ENCODE data around the gene ENKD1. TPM values are rescaled to one million over a fixed set of nuclear protein-coding genes. Genes with fewer than 3 reads are reported as not detected.

The ENKD1 gene
- total and polyA plus RNA-seq, 2 of the 4 experiments (the other 2 are of a cell fraction), result 2.9 to 6.3 TPM

- H4K20me1 ChIP-seq (ENCODE audit: insufficient read depth, low read length), result peaks cover 10% of the 10 kb centered on the region
- H3K14ac ChIP-seq (replicated peaks; ENCODE audit: low read depth, low read length), result no peak overlapping the region
- TF ChIP-seq SMC3 (IDR thresholded peaks at IDR 0.05; ENCODE audit: low read depth, low read length) (no peak), MAFK (IDR thresholded peaks at IDR 0.05; ENCODE audit: low read depth, low read length) (no peak)
- H3K9me1 ChIP-seq (ENCODE audit: insufficient read depth, low read length), result peaks cover 7% of the 10 kb centered on the region
- no peak overlapping the region for H3K27ac ChIP-seq (ENCODE audit: insufficient read depth, low read length)
- dilution Hi-C loops (cut with HindIII; ENCODE audit: low sequenced_read_pairs, unreplicated experiment) (no loop called here), in situ Hi-C loops (cut with MboI; ENCODE audit: low sequenced_read_pairs) (no loop called here), intact Hi-C loops (cut with micrococcal nuclease) (no loop called here)
- H2AFZ ChIP-seq (replicated peaks; ENCODE audit: low read length, poor library complexity), result no peak overlapping the region
- no peak overlapping the region for H3K56ac ChIP-seq (ENCODE audit: extremely low read depth, insufficient read depth, low read length)
- no peak overlapping the region for H2AK5ac ChIP-seq (ENCODE audit: low read depth, low read length)
- H2BK5ac ChIP-seq (ENCODE audit: low read depth, low read length, poor library complexity, severe bottlenecking), result no peak overlapping the region
- H3K18ac ChIP-seq (ENCODE audit: low read depth, low read length), result no peak overlapping the region
- ATAC-seq (ENCODE audit: low read depth) (no peak), DNase-seq (no peak)
- H2BK120ac ChIP-seq (ENCODE audit: low read depth, low read length), result no peak overlapping the region
- no peak overlapping the region for H3K9ac ChIP-seq (ENCODE audit: low read depth, low read length)
- no TSS peak for BruUV-seq (replicated peaks)
- no peaks in the 10 kb centered on the region for H3K9me3 ChIP-seq (ENCODE audit: control insufficient read depth, insufficient read depth, low read length)
- peaks cover 6 to 20% of the 10 kb centered on the region in 2 experiments; a peak in 3 of 4 replicates for H3K79me1 ChIP-seq (ENCODE audit: low read depth in 1 of 2, low read length in 2 of 2)
- H2AK9ac ChIP-seq (replicated peaks; ENCODE audit: low read depth, low read length, poor library complexity), result no peak overlapping the region
- no peak overlapping the region for H2BK20ac ChIP-seq (ENCODE audit: low read depth, low read length)
- H3K4me2 ChIP-seq (ENCODE audit: low read depth, low read length), result no peak overlapping the region
- peaks cover 4% of the 10 kb centered on the region for H3K27me3 ChIP-seq (ENCODE audit: control insufficient read depth, insufficient read depth, low read length)
- H4K91ac ChIP-seq (ENCODE audit: insufficient read depth, low read depth, low read length), result no peak overlapping the region
- POLR2A ChIA-PET (ENCODE audit: unreplicated experiment), result no interaction called here
- no peak overlapping the region for H4K8ac ChIP-seq (ENCODE audit: low read depth in 2 of 2, low read length in 2 of 2)
- no peak overlapping the region for H4K5ac ChIP-seq (ENCODE audit: low read depth, low read length)
- 0 out of 2 replicates have a peak, but pooled peaks cover 1% of the 10 kb centered on the region for H3K36me3 ChIP-seq (ENCODE audit: control insufficient read depth, insufficient read depth, low read length)
- 96% methylated on average over 3 of the region's 16 CpGs; no CpG with 5 or more reads in 1 of the 2 experiments for WGBS, 2 experiments (ENCODE audit: extremely low coverage in 2 of 2, insufficient read length in 1 of 2)
- no peak overlapping the region for H3K23ac ChIP-seq (ENCODE audit: low read depth, low read length)
- H3K4me1 ChIP-seq (ENCODE audit: control insufficient read depth, insufficient read depth, low read length), result peaks cover 9% of the 10 kb centered on the region; the same call in 1 of the 2 replicates
- no peak overlapping the region for H3K4me3 ChIP-seq (ENCODE audit: insufficient read depth, low read depth, low read length)
- H3K4ac ChIP-seq (ENCODE audit: low read depth, low read length), result no peak overlapping the region
- H2BK15ac ChIP-seq (ENCODE audit: low read depth, low read length), result no peak overlapping the region
- CTCF ChIA-PET, result interaction anchor here (1.1 kb wide), 1 partner anchor 12 kb away, joined by 4 read pairs; the partner anchor contains the start of gene CARMIL2
These were observed 9.4 kb downstream of the ENKD1 start for GRCh38 chr16:67657017-67657608.
